ENCODE data around the gene TRIM43B. TPM values are rescaled to one million over a fixed set of nuclear protein-coding genes. Genes with fewer than 3 reads are reported as not detected.
"Not testable (repeated sequence)": the region's sequence is repeated elsewhere in the genome, so short reads cannot be mapped to it uniquely, and the experiment has no call there.

The TRIM43B gene
- total RNA-seq, 2 donors from 2014 or later = not detected

- DNase-seq = no peak
- WGBS, 2 experiments (ENCODE audit: insufficient coverage in 1 of 2, insufficient read length in 1 of 2) = 76 to 92% methylated on average over 3 to 6 of the region's 6 CpGs
- H3K4me3 Mint-ChIP-seq = no peak overlapping the region
- Histone ChIP-seq H3K36me3 (ENCODE audit: control insufficient read depth, insufficient read depth, low read length) (no peaks in the 10 kb centered on the region), H3K4me1 (ENCODE audit: control insufficient read depth, insufficient read depth, low read length) (no peaks in the 10 kb centered on the region), H3K9me3 (ENCODE audit: control insufficient read depth, low read length) (no peaks in the 10 kb centered on the region), H3K9ac (ENCODE audit: extremely low read depth, low read length, poor library complexity, severe bottlenecking) (no peak overlapping the region), H3K4me3 (ENCODE audit: low read length) (no peak overlapping the region), H3K27ac (ENCODE audit: low read depth, low read length) (no peak overlapping the region), H3K27me3 (ENCODE audit: control insufficient read depth, insufficient read depth, low read length, poor library complexity, severe bottlenecking) (no peaks in the 10 kb centered on the region)
- TF ChIP-seq CTCF (conservative IDR thresholded peaks at IDR 0.05) = no peak
- no peaks in the 10 kb centered on the region for H3K4me1 Mint-ChIP-seq
- H3K9me3 Mint-ChIP-seq = no peaks in the 10 kb centered on the region
- H3K27me3 Mint-ChIP-seq (ENCODE audit: insufficient read depth) = peaks cover 2% of the 10 kb centered on the region
- no peak overlapping the region for H3K27ac Mint-ChIP-seq
- H3K36me3 Mint-ChIP-seq (ENCODE audit: low read depth) = no peaks in the 10 kb centered on the region
Measured at GRCh38 chr2:95514718-95515117, 30.2 kb upstream of the TRIM43B start.

- not testable (repeated sequence) for H3K27me3 ChIP-seq (ENCODE audit: control insufficient read depth, insufficient read depth, low read length, poor library complexity, severe bottlenecking); H3K4me1 ChIP-seq (ENCODE audit: control insufficient read depth, insufficient read depth, low read length); H3K9me3 Mint-ChIP-seq; H3K4me3 Mint-ChIP-seq; H3K27me3 Mint-ChIP-seq (ENCODE audit: insufficient read depth); H3K4me3 ChIP-seq (ENCODE audit: low read length); H3K36me3 ChIP-seq (ENCODE audit: control insufficient read depth, insufficient read depth, low read length); H3K9ac ChIP-seq (ENCODE audit: extremely low read depth, low read length, poor library complexity, severe bottlenecking); H3K9me3 ChIP-seq (ENCODE audit: control insufficient read depth, low read length); H3K4me1 Mint-ChIP-seq; DNase-seq; H3K27ac ChIP-seq (ENCODE audit: low read depth, low read length); H3K36me3 Mint-ChIP-seq (ENCODE audit: low read depth); H3K27ac Mint-ChIP-seq
- 76 to 91% methylated on average over 8 of the region's 8 CpGs for WGBS, 2 experiments (ENCODE audit: insufficient coverage in 1 of 2, insufficient read length in 1 of 2)
Measured at GRCh38 chr2:95514226-95514625, 29.7 kb upstream of the TRIM43B start.

- 84% methylated on average over 2 of the region's 2 CpGs; no CpG with 5 or more reads in 1 of the 2 experiments for WGBS, 2 experiments (ENCODE audit: insufficient coverage in 1 of 2, insufficient read length in 1 of 2)
- no peaks in the 10 kb centered on the region for H3K36me3 ChIP-seq (ENCODE audit: control insufficient read depth, insufficient read depth, low read length)
- H3K27ac ChIP-seq (ENCODE audit: low read depth, low read length) = no peak overlapping the region
- Mint-ChIP-seq H3K27ac (no peak overlapping the region), H3K4me3 (no peak overlapping the region), H3K27me3 (ENCODE audit: insufficient read depth) (no peaks in the 10 kb centered on the region), H3K4me1 (no peaks in the 10 kb centered on the region), H3K9me3 (no peaks in the 10 kb centered on the region), H3K36me3 (ENCODE audit: low read depth) (no peaks in the 10 kb centered on the region)
- TF ChIP-seq CTCF (conservative IDR thresholded peaks at IDR 0.05) = no peak
- H3K9me3 ChIP-seq (ENCODE audit: control insufficient read depth, low read length) = no peaks in the 10 kb centered on the region
- no peak for DNase-seq
- H3K9ac ChIP-seq (ENCODE audit: extremely low read depth, low read length, poor library complexity, severe bottlenecking) = no peak overlapping the region
- no peaks in the 10 kb centered on the region for H3K27me3 ChIP-seq (ENCODE audit: control insufficient read depth, insufficient read depth, low read length, poor library complexity, severe bottlenecking)
- H3K4me1 ChIP-seq (ENCODE audit: control insufficient read depth, insufficient read depth, low read length) = no peaks in the 10 kb centered on the region
- H3K4me3 ChIP-seq (ENCODE audit: low read length) = no peak overlapping the region
Measured at GRCh38 chr2:95509408-95509807, 24.9 kb upstream of the TRIM43B start.

- no peak overlapping the region for H3K27ac Mint-ChIP-seq
- no peaks in the 10 kb centered on the region for H3K36me3 Mint-ChIP-seq (ENCODE audit: low read depth)
- Histone ChIP-seq H3K4me1 (ENCODE audit: control insufficient read depth, insufficient read depth, low read length) (no peaks in the 10 kb centered on the region), H3K27ac (ENCODE audit: low read depth, low read length) (no peak overlapping the region), H3K36me3 (ENCODE audit: control insufficient read depth, insufficient read depth, low read length) (no peaks in the 10 kb centered on the region), H3K9me3 (ENCODE audit: control insufficient read depth, low read length) (no peaks in the 10 kb centered on the region), H3K4me3 (ENCODE audit: low read length) (no peak overlapping the region), H3K9ac (ENCODE audit: extremely low read depth, low read length, poor library complexity, severe bottlenecking) (no peak overlapping the region), H3K27me3 (ENCODE audit: control insufficient read depth, insufficient read depth, low read length, poor library complexity, severe bottlenecking) (no peaks in the 10 kb centered on the region)
- H3K27me3 Mint-ChIP-seq (ENCODE audit: insufficient read depth) = no peaks in the 10 kb centered on the region
- no peaks in the 10 kb centered on the region for H3K9me3 Mint-ChIP-seq
- WGBS, 2 experiments (ENCODE audit: insufficient coverage in 1 of 2, insufficient read length in 1 of 2) = 79 to 96% methylated on average over 3 to 4 of the region's 4 CpGs
- TF ChIP-seq CTCF (conservative IDR thresholded peaks at IDR 0.05) = no peak
- no peaks in the 10 kb centered on the region for H3K4me1 Mint-ChIP-seq
- H3K4me3 Mint-ChIP-seq = no peak overlapping the region
- DNase-seq = no peak
Measured at GRCh38 chr2:95505222-95505621, 20.7 kb upstream of the TRIM43B start.

All from endodermal cell (in vitro differentiated cells).